GM19468 (cell line): ENCODE results near the gene EEF1B2.
"Not testable (repeated sequence)": the region's sequence is repeated elsewhere in the genome, so short reads cannot be mapped to it uniquely, and the experiment has no call there.

ENCODE experiments used
- ATAC-seq: cut with Tn5 transposase; IDR thresholded peaks from one replicate; pipeline ENCODE4 v1.9.1; 2021; ENCODE audit warnings: mild to moderate bottlenecking, moderate library complexity, moderate number of reproducible peaks; ENCODE audit not compliant: unreplicated experiment; ENCODE audit errors: extremely low read depth

EEF1B2 gene

DNA sequence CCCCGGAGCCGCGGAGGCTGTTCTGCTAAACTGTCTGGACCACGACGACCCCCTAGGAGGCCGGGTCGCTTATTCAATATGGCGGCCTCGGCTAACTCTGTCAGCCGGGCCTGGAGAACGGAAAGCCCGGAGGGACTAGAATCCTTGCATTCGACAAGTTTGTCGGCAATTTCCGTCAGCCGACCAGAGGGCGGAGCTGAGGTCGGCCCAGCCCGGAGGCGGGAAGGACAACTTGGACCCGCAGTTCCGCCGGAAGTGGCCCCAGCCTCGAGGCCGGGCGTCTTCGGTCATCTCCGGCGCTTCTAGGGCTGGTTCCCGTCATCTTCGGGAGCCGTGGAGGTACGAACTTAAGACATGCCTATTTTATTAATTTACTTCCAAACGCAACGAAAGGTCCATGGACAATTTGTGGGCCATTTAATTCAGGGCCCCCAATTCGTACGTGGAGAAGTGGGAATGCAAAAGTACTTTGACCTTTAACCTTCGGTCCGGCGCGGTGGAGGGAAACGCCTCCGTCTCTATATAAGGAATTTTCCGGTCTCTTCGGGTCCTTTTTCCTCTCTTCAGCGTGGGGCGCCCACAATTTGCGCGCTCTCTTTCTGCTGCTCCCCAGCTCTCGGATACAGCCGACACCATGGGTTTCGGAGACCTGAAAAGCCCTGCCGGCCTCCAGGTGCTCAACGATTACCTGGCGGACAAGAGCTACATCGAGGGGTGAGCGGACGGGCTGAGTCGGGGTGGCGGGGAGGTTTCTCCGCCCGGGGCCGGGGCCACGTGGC, at the start of gene EEF1B2, which contains the start of gene NDUFS1:
EEF1B2 (plus strand) TSS at position 550 of the 779 bp plus-strand sequence; CDS start at position 635, 85 bp downstream.
NDUFS1 (minus strand) TSS at position 99 of the 779 bp plus-strand sequence. CDS start 5,766 bp downstream, outside the sequence.
- ATAC-seq = peak; percentile 90

DNA sequence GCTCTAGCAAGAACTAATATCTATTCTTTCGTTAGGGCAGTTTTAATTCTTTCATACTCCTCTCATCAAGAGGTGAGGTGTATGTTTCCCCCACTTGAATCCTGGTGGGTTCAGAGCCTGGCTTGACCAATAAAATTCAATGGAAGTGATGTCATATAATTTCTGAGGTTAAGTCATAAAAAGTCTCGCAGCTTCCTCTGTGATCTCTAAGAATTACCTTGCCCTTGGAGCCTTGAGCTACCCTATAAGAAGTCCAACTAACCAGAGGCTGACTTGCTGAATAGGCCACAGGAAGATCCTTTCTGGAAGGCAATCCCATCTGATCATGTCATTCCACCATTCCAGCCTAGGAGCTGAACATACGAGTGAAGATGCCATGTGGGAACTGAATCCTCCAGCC, 47.6 kb upstream of the EEF1B2 start:
- ATAC-seq = no peak

DNA sequence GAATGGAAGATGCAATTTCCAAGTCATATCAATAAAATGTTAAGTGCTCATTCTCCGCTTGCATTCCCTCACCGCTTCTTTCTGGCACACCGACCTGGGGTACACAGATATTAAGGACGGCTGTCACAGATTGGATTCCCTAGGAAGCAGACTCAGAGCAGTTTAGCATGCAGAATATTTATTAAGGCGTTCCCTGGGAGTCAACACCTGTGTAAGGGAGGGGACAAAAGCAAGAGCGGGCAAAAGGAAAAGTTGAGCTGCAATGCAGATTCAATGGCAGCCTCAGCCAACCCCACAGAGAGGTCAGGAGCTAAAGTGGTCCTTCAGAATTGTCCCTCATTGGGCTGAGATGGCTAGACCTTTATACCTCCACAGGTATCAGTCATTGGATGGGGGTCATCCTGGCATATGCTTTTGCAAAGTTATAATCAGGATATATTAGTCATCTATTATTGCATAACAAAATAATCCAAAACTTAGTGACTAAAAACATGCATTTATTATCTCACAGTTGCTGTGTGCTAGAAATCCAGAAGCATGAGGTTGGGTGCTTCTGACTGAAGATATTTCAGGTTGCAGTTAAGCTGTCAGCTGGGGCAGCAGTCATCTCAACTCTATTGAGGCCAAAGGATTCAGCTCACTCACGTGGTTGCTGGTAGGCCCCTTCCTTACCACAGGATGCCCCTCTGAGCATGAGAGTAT, 46.7 kb upstream of the EEF1B2 start:
- ATAC-seq = no peak

DNA sequence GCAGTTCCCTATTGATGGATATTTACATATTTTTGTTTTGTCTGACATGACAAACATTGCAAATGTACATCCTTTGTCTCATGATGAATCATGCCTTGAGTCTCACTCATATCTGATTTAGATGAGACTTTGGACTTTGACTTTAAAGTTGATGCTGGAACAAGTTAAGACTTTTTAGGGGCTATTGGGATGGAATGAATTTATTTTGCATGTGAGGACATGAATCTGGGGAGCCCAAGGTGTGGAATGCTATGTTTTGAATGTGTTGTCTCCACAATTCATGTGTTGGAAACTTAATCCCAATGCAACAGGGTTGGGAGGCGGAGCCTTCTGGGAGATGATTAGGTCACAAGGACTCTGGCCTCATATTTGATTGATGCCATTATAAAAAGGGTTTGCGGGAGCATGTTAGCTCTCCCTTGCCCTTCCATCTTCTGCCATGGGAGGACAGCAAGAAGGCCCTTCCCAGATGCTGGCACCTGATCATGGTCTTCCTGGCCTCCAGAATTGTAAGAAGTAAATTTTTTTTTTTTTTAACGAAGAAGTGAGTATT, 44.6 kb upstream of the EEF1B2 start:
- no peak for ATAC-seq

DNA sequence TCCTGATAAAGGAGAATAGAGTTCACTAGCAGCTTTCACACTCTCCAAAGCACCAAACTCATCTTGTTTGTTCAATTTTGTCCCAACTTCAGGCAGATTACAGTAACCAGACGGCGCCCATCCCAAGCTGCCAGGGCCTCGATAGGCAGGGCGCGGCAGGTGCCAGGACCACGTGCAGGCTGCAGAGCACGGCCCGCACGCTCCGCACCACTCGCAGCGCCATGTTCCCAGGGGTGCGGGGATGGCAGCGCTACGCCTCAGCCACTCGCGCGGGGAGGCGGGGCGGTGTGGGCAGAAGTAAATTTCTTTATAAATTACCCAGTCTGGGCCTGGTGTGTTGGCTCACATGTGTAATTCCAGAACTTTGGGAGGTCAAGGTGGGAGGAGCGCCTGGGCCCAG, 43.4 kb upstream of the EEF1B2 start:
- ATAC-seq = no peak

DNA sequence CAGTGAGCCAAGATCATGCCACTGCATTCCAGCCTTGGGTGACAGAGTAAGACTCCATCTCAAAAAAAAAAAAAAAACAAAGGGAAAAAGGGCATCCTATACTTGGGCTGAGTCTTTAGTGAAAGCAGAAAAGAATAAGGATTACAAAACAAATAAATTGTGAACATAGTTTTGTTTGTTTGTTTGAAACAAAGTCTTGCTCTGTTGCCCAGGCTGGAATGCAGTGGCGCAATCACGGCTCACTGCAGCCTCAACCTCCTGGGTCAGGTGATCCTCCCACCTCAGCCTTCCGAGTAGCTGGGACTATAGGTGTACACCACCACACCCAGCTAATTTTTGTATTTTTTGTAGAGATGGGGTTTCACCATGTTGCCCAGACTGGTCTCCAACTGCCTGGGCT, 37.1 kb upstream of the EEF1B2 start:
- not testable (repeated sequence) for ATAC-seq

DNA sequence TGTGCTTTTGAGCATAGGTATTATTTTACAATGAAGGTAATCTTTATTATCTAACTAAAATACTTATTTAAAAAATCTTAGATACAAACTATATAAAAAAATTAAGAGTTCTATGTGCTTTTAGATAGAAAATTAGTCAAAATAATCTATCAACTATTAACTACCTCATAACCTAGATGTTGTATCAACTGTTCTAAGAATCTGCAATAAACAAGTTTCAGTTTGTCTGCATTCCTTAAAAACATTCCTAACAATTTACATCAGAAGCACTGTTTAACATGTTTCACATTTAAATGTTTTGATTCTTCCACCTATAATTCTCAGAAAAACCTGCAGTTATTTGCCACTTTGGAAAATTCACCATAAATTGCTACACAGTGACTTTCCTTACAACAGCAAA, 33.8 kb upstream of the EEF1B2 start:
- ATAC-seq = no peak

DNA sequence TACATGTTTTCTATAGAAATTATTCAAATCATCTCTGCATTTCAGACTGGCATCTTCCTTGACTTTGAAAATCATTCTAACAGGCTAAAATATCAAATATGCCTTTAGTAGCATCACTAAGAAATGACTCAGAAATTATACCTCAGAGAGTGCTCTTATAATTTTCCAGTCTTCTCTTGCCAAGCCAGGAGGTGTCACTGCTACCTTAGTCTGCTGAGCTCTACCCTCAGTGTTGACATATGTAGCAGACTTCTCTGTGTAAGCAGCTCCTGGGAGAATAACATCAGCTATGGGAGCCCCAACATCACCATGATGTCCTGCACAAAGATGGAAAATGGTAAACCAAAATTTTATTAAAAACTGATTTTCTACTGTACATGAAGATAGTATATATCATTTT, 32.0 kb upstream of the EEF1B2 start:
- ATAC-seq = no peak

DNA sequence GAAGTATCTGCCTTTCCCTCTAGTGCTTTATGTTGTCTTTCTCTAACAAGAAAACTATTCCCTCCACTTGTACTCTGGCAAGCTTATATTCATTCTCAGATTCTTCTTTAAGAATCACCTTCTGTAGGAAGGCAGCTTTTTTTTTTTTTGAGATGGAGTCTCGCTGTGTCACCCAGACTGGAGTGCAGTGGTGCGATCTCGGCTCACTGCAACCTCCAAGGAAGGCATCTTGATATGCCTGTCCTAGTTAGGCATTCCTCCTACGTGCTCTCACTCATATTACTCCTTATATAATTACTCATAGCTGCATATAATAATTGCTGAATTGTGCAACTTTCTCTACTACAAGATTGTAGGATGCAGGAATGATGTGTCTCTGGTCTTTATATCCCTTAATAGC, 16.2 kb upstream of the EEF1B2 start:
- ATAC-seq = no peak

DNA sequence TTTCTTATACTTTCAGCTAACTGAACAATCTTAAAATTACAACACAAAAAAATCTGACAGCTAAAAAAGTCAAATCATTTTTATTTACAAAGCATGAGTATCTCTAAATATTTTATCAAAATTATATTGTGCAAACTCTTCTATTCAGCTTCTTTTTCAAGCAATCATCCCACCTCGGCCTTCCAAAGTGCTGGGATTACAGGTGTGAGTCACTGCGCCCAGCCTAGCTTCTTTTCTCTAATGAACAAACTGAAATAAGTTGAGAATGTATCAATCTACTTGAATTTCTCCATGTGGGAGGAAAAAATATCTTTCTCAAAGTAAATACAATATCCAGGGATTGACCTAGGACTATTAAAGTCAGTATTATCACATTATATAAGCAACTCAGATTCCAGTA, 15.3 kb upstream of the EEF1B2 start:
- no peak for ATAC-seq

DNA sequence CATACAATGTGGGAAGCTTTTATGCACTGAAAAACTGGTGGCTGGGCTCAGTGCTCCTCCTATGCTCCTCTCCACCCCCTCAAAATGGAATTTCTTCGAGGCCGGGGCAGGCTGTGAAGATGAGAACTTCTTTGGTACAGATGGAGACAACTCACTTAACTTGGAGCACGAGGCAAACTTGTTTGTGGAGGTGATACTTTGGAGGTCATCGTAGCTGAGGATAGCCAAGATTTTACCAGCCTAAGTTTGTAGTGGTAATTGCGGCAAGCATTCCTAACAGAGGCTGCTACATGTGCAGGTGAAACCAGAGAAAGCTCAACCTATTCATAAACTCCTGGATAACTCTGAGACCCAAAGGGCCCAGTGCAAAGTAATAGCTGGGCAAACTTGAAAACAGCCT, 14.0 kb upstream of the EEF1B2 start:
- no peak for ATAC-seq

DNA sequence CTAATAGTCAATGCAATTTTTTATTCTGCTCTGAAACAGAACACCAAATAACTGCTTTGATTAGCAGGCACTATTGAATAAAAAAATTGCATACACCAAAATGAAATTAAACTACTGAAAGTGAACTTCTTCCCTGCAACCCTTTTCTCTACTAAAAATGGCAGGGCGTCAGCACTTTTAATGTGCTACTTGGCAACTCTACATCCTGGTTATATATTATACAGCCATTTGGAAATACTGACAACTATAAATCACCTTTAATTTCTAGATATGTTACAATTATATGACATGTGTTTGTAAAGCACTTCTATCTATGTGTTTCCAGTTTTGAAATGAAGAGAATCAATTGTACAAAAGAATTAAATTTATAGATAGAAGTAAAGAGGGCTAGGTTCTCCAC, 10.4 kb upstream of the EEF1B2 start:
- no peak for ATAC-seq

DNA sequence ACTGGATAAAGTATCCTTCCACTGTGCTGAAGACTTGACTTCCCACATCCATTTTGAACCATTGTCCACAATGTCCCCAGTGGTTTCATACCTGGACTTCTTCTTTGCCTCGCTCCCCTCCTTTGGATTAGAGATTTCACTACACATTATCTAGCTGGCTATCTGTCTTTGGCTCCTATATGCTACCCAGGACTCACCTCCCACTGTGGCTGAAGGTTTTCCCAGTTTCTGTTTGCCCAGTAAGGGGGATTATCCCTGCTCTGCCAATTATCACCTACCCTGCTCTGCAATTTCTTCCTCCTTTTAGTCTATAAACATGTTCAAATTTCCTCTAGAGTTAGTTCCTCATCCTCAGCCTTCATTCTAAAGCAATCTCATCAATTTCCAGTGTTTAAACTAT, 9.5 kb upstream of the EEF1B2 start:
- ATAC-seq = no peak

DNA sequence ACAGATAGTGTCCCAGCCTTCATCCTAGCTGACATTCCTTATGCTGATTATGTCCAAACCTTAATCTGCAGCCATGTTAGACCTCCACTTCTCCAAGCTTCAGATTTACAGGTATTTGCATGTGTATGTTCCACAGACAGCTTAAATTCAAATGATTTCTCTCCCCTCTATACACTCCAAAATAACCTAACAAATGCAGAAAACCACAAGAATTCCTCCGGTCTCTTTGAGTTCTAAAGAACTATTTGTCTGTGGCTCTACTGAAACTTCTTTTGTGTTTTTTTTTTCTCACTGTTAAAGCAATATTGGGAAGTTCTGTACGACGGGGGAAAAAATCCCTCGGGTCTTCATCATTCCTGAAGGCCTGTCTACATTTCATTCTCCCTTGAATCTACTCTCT, 9.1 kb upstream of the EEF1B2 start:
- ATAC-seq = no peak

DNA sequence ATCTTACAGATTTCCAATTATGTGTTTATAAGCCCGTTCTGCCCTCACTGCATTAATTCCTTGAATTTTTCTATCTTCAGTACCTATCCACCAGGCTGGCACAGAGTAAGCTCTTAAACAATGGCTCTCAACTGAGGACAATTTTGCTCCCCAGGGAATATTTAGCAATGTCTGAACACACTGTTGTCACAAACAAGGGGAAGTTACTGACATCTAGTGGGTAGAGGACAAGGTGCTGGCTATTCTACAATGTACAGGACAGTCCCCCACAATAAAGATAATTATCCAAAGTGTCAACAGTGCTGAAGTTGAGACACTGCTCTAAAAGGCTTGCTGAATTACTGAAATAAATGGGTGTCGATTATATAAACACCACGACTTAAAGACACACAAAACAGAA, 5.5 kb upstream of the EEF1B2 start:
- ATAC-seq = no peak

DNA sequence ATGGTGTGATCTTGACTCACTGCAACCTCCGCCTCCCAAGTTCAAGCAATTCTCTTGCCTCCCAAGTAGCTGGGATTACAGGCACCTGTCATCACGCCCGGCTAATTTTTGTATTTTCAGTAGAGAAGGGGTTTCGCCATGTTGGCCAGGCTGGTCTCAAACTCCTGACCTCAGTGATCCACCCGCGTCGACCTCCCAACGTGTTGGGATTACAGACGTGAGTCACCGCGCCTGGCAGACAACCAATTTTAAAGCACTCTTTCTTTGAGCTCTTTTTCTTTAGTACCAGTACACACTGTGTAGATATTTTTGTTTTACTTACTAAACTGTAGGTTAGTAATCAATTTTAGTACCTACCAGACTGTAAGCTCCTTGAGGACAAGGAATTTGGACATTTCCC, 2.7 kb upstream of the EEF1B2 start:
- ATAC-seq = not testable (repeated sequence)

DNA sequence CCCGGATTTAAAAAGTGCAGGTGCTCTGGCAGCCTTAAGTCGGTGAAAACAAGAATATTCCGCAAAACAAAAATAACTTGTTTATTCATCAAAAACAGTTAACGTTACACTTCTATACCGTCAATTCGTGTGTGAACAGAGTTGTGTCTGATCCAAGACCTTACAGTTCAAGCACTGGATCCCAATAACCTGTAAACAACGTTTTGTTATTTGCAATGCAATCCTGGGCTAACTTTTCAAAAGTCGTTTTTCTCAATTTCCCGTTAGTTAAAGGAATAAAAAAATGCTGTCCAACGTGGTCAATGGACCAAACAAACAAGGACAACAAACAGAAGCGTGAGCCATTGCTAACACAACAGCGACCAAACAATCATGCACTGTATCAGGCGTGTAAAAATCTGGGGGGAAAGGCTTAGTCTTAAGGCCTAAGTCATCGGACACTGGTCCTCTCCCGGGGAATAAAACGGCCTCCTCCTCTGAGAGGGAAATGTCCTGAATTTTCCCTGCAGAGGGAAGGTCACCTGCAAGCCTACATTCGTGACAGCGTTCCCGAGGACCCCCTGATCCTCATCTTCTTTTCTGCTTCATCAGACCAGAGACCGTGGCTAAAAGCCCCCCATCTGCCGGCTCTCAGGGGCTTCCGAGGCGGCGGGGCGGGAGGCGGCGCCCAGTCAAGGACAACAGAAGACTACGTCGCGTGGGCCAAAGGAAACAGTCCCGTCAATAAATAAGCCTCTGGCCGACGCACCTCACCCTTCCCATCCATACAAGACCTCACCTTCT, 941 bp upstream of the EEF1B2 start:
- ATAC-seq = no peak

DNA sequence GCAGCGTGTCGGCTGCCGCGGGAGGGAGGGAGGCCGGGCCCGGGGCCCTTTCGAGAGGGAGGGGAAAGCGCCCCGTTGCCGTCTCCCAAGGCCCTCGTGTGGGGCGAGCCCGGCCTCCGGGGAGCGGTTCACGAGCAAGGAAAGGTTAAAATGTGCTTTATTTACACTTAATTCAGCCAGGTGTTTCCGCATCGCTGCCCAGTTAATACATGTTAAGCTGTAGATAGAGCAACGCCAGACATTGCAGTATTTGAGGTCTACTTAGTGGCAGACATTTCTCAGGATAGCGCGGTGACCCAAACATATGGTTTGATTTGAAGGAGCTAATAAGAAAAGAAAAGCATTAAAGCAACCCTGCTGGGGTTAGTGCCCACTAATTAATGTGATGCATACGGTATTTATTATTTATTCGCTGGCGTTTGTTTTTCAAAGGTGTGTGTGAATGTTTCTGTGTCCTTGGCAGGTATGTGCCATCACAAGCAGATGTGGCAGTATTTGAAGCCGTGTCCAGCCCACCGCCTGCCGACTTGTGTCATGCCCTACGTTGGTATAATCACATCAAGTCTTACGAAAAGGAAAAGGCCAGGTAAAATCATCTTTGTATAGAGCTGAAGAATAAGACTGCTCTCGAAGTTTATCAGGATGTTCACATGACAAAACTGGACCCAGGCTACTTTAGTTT, 571 bp downstream of the EEF1B2 start:
- peak; percentile 27 for ATAC-seq

DNA sequence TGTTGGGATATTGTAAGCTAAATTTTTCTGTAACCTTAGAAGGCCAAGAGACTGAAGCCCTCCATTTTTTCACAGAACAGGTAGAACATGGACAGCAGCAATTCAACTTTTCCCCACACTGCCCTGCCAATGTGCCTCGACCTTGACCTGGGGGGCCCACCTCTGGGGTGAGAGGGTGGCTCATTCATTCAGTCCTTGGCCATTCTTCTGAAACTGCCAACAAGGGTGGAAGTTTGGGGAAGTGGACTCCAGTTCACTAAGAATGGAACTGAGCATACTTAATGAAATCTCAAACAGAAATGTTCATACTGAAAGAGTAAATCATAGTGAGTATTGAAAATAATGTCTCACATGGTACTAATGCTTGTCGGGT, 1.1 kb downstream of the EEF1B2 start:
- no peak for ATAC-seq

DNA sequence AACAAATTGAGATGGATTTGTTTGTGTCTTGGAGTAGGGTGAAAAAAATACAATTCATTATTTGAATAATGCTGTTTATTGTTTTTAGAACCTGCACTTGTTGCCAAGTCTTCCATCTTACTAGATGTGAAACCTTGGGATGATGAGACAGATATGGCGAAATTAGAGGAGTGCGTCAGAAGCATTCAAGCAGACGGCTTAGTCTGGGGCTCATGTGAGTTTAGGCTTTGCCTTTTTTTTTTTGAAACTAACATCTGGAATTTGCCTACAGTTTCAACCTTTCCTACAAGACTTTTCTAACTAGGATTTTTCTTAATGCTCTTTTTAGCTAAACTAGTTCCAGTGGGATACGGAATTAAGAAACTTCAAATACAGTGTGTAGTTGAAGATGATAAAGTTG, 2.7 kb downstream of the EEF1B2 start:
- ATAC-seq = not testable (repeated sequence)
